IMR-90 (cell line): ENCODE data around the gene TMPRSS6. TPM values are rescaled to one million over a fixed set of nuclear protein-coding genes. Genes with fewer than 3 reads are reported as not detected.

Source experiments
- ATAC-seq: fragments of 200-7000 bp; cut with Tn5 transposase; 2 replicates; pipeline ENCODE4 v1.9.1; 2020; ENCODE audit warnings: low read depth, mild to moderate bottlenecking, moderate library complexity
- BruUV-seq: library from RNA; stranded (reverse); fragments of 400-500 nt; replicated peaks from 2 replicates; lab custom pipeline; 2021; lab: Mats Ljungman, UMichigan
- CTCF ChIA-PET: fragments of 300-600 bp; formaldehyde crosslinking; extraction: SDS; loops from one replicate; lab custom pipeline; 2021; ENCODE audit warnings: antibody characterized with exemption; lab: Yijun Ruan, JAX
- POLR2A ChIA-PET: fragments of 300-600 bp; sonication (Branson Sonifier 250); formaldehyde crosslinking; loops from one replicate; lab custom pipeline; 2022; ENCODE audit warnings: antibody characterized with exemption; ENCODE audit not compliant: unreplicated experiment; lab: Charles Lee
- DNase-seq: peaks from one replicate; pipeline ENCODE4 v3.0.0; 2013
- H2AFZ ChIP-seq: replicated peaks from 2 replicates; pipeline ENCODE3; 2013; ENCODE audit warnings: low read length, mild to moderate bottlenecking; ENCODE audit not compliant: poor library complexity
- H2AK5ac ChIP-seq: 2 replicates; pipeline ENCODE4 v1.6.1; 2013; ENCODE audit warnings: low read depth, low read length, inconsistent platforms
- H2AK9ac ChIP-seq: replicated peaks from 2 replicates; pipeline ENCODE3; 2013; ENCODE audit warnings: mild to moderate bottlenecking, low read depth, low read length, moderate library complexity; ENCODE audit not compliant: poor library complexity
- H2BK120ac ChIP-seq: 2 replicates; pipeline ENCODE4 v1.6.1; 2013; ENCODE audit warnings: low read depth, low read length, inconsistent platforms
- H2BK15ac ChIP-seq: 3 replicates; pipeline ENCODE4 v1.6.1; 2013; ENCODE audit warnings: low read depth, low read length, inconsistent platforms
- H2BK20ac ChIP-seq: 2 replicates; pipeline ENCODE4 v1.6.1; 2013; ENCODE audit warnings: low read depth, mild to moderate bottlenecking, inconsistent platforms, low read length, moderate library complexity
- H2BK5ac ChIP-seq: 2 replicates; pipeline ENCODE4 v1.6.1; 2013; ENCODE audit warnings: mild to moderate bottlenecking, low read depth, low read length, inconsistent platforms; ENCODE audit not compliant: poor library complexity, severe bottlenecking
- H3K14ac ChIP-seq: replicated peaks from 2 replicates; pipeline ENCODE4 v1.6.1; 2013; ENCODE audit warnings: low read depth, low read length, inconsistent platforms
- H3K18ac ChIP-seq: 2 replicates; pipeline ENCODE4 v1.6.1; 2013; ENCODE audit warnings: low read depth, low read length, control low read depth
- H3K23ac ChIP-seq: 2 replicates; pipeline ENCODE4 v1.6.1; 2013; ENCODE audit warnings: low read depth, low read length, inconsistent platforms
- H3K27ac ChIP-seq: 2 replicates; pipeline ENCODE4 v1.5.1; 2013; ENCODE audit warnings: mild to moderate bottlenecking, control low read depth, low read length; ENCODE audit not compliant: insufficient read depth
- H3K27me3 ChIP-seq: 2 replicates; pipeline ENCODE4 v1.6.1; 2013; ENCODE audit warnings: low read length; ENCODE audit not compliant: control insufficient read depth, insufficient read depth
- H3K36me3 ChIP-seq: 2 replicates; pipeline ENCODE4 v1.6.1; 2013; ENCODE audit warnings: low read length, mixed read lengths; ENCODE audit not compliant: control insufficient read depth, insufficient read depth
- H3K4ac ChIP-seq: 2 replicates; pipeline ENCODE4 v1.6.1; 2013; ENCODE audit warnings: low read depth, low read length, inconsistent platforms
- H3K4me1 ChIP-seq: 2 replicates; pipeline ENCODE4 v1.6.1; 2013; ENCODE audit warnings: low read length, mixed read lengths; ENCODE audit not compliant: control insufficient read depth, insufficient read depth
- H3K4me2 ChIP-seq: 2 replicates; pipeline ENCODE4 v1.6.1; 2013; ENCODE audit warnings: low read depth, mild to moderate bottlenecking, control low read depth, low read length, moderate library complexity
- H3K4me3 ChIP-seq: 2 replicates; pipeline ENCODE4 v1.5.1; 2013; ENCODE audit warnings: low read depth, mild to moderate bottlenecking, control low read depth, low read length, moderate library complexity; ENCODE audit not compliant: insufficient read depth
- H3K56ac ChIP-seq: 2 replicates; pipeline ENCODE4 v1.6.1; 2013; ENCODE audit warnings: low read length, inconsistent platforms; ENCODE audit not compliant: insufficient read depth; ENCODE audit errors: extremely low read depth
- H3K79me1 ChIP-seq, 2 experiments: 2 replicates each; pipeline ENCODE4 v1.6.1; 2013; ENCODE audit warnings: low read length in 2 of 2, inconsistent platforms in 1 of 2, low read depth in 1 of 2
- H3K9ac ChIP-seq: 2 replicates; pipeline ENCODE4 v1.6.1; 2013; ENCODE audit warnings: low read depth, low read length, control low read depth
- H3K9me1 ChIP-seq: 2 replicates; pipeline ENCODE4 v1.6.1; 2013; ENCODE audit warnings: low read length, inconsistent platforms; ENCODE audit not compliant: insufficient read depth
- H3K9me3 ChIP-seq: 2 replicates; pipeline ENCODE4 v1.6.1; 2013; ENCODE audit warnings: low read length; ENCODE audit not compliant: control insufficient read depth, insufficient read depth
- H4K20me1 ChIP-seq: 2 replicates; pipeline ENCODE4 v1.6.1; 2013; ENCODE audit warnings: low read length, inconsistent platforms; ENCODE audit not compliant: insufficient read depth
- H4K5ac ChIP-seq: 2 replicates; pipeline ENCODE4 v1.6.1; 2013; ENCODE audit warnings: mild to moderate bottlenecking, low read depth, low read length, control low read depth
- H4K8ac ChIP-seq, 2 experiments: 2 replicates each; pipeline ENCODE4 v1.6.1; 2013; ENCODE audit warnings: low read depth in 2 of 2, low read length in 2 of 2, control low read depth in 1 of 2, inconsistent platforms in 1 of 2
- H4K91ac ChIP-seq: 2 replicates; pipeline ENCODE4 v1.6.1; 2013; ENCODE audit warnings: low read depth, low read length, inconsistent platforms; ENCODE audit not compliant: insufficient read depth
- BHLHE40 ChIP-seq: fragments of 150-350 bp; IDR thresholded peaks from 2 replicates; pipeline ENCODE4 v1.6.1; 2016; ENCODE audit warnings: mild to moderate bottlenecking, low read depth, low read length
- CEBPB ChIP-seq: IDR thresholded peaks from 2 replicates; pipeline ENCODE4 v1.6.1; 2012; ENCODE audit warnings: low read depth, low read length, improper control_type of control experiment
- CHD1 ChIP-seq: IDR thresholded peaks from 2 replicates; pipeline ENCODE4 v1.6.1; 2012; ENCODE audit warnings: low read depth, low read length, improper control_type of control experiment
- FOS ChIP-seq: fragments of 150-350 bp; IDR thresholded peaks from 2 replicates; pipeline ENCODE4 v1.6.1; 2016; ENCODE audit warnings: low read depth, low read length
- MAFK ChIP-seq: IDR thresholded peaks from 2 replicates; pipeline ENCODE4 v1.6.1; 2012; ENCODE audit warnings: low read depth, low read length, improper control_type of control experiment
- MAZ ChIP-seq: IDR thresholded peaks from 2 replicates; pipeline ENCODE4 v1.6.1; 2012; ENCODE audit warnings: low read depth, mild to moderate bottlenecking, low read length, improper control_type of control experiment, moderate library complexity, borderline replicate concordance
- MXI1 ChIP-seq: IDR thresholded peaks from 2 replicates; pipeline ENCODE4 v1.6.1; 2012; ENCODE audit warnings: low read depth, mild to moderate bottlenecking, low read length, moderate library complexity, borderline replicate concordance
- NFE2L2 ChIP-seq: fragments of 150-350 bp; IDR thresholded peaks from 2 replicates; pipeline ENCODE4 v1.6.1; 2016; ENCODE audit warnings: low read depth, mild to moderate bottlenecking, low read length
- POLR2A ChIP-seq: IDR thresholded peaks from 2 replicates; pipeline ENCODE4 v1.6.1; 2012; ENCODE audit warnings: mild to moderate bottlenecking, low read depth, low read length
- RAD21 ChIP-seq: IDR thresholded peaks from 2 replicates; pipeline ENCODE4 v1.6.1; 2012; ENCODE audit warnings: low read length, improper control_type of control experiment
- RCOR1 ChIP-seq: IDR thresholded peaks from 2 replicates; pipeline ENCODE4 v1.6.1; 2012; ENCODE audit warnings: mild to moderate bottlenecking, low read length, improper control_type of control experiment; ENCODE audit not compliant: insufficient replicate concordance
- RFX5 ChIP-seq: IDR thresholded peaks from 2 replicates; pipeline ENCODE4 v1.8.0; 2012; ENCODE audit warnings: low read depth, mild to moderate bottlenecking, low read length, moderate library complexity
- SMC3 ChIP-seq: fragments of 150-350 bp; IDR thresholded peaks from 2 replicates; pipeline ENCODE4 v1.6.1; 2016; ENCODE audit warnings: low read depth, mild to moderate bottlenecking, antibody characterized with exemption, low read length, moderate library complexity
- WGBS, 2 experiments: methylation state at CpG; one replicate each; pipeline versions ENCODE4 v1.1.5 to v1.1.7; 2013; ENCODE audit warnings: missing lambda C conversion rate in 2 of 2; ENCODE audit not compliant: insufficient read length in 1 of 2; ENCODE audit errors: extremely low coverage in 2 of 2; 5-methylcytosine and 5-hydroxymethylcytosine counted together
- dilution Hi-C: fragments of 300-500 bp; cut with HindIII; formaldehyde crosslinking; loops from one replicate; pipeline ENCODE4 v1.14.3; 2018; ENCODE audit warnings: low sequenced_read_pairs; ENCODE audit not compliant: unreplicated experiment
- in situ Hi-C: fragments of 300-500 bp; cut with MboI; formaldehyde crosslinking; loops from 3 replicates; pipeline ENCODE4 v1.14.3; 2019; ENCODE audit warnings: low sequenced_read_pairs, inconsistent platforms, mixed read lengths
- intact Hi-C: fragments of 100-400 bp; cut with micrococcal nuclease; formaldehyde crosslinking; loops from 2 replicates; pipeline ENCODE4 v1.10.0; 2022
- polyA plus RNA-seq, 3 experiments: library from polyadenylated mRNA; depleted of rRNA; stranded (reverse); fragments of >200 nt; gene quantifications; 2 replicates each; pipeline ENCODE4 v1.2.3, GENCODE V29; 2012; ENCODE audit warnings: low replicate concordance in 1 of 3
- total RNA-seq: library from RNA; depleted of rRNA; stranded (reverse); fragments of >200 nt; gene quantifications from 2 replicates; pipeline ENCODE4 v1.2.3, GENCODE V29; 2012
- TF ChIP-seq, protein P1 (sequence below): conservative IDR thresholded peaks from 2 replicates; pipeline ENCODE4 v1.5.1; 2012; ENCODE audit warnings: mild to moderate bottlenecking, low read depth, low read length, improper control_type of control experiment
- TF ChIP-seq, protein P2 (sequence below): fragments of 150-350 bp; IDR thresholded peaks from 2 replicates; pipeline ENCODE4 v1.6.1; 2017; ENCODE audit warnings: mild to moderate bottlenecking, antibody characterized with exemption, low read length, low read depth
- TF ChIP-seq, protein P3 (sequence below): fragments of 150-350 bp; IDR thresholded peaks from 2 replicates; pipeline ENCODE4 v1.6.1; 2016; ENCODE audit warnings: low read depth, mild to moderate bottlenecking, low read length, moderate library complexity, borderline replicate concordance

Gene TMPRSS6
- total and polyA plus RNA-seq, 2 of the 4 experiments (the other 2 are of a cell fraction): not detected

DNA sequence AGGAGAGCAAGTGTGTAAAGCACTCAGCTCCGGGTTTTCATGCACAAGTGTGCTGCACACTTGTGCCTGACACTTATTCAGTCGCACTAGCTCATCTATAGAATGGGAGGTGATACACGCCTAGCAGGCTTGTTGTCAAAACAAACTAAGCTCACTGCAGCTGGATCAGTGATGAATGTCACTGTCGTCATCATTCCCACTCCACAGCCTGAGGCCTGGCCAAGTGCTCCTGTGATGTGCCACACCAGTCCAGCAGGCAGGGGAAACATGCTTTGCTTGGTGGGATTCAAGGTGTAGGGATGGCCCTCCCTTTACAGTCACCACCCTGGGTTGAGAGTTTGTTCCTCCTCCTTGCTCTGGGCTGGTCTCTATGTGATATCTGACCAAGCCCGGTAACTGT lies 83.2 kb downstream of the TMPRSS6 start:
- H3K79me1 ChIP-seq: peaks cover 0 to 37% of the 10 kb centered on the region in 2 experiments; a peak in 3 of 4 replicates
- no peak overlapping the region for H2AFZ ChIP-seq
- dilution Hi-C loops (no loop called here), in situ Hi-C loops (no loop called here), intact Hi-C loops (no loop called here)
- DNase-seq: no peak
- peaks cover 10% of the 10 kb centered on the region; the same call in 1 of the 2 replicates for H3K9me1 ChIP-seq
- H2BK15ac ChIP-seq: no peak overlapping the region
- H3K27me3 ChIP-seq: no peaks in the 10 kb centered on the region
- no peak overlapping the region for H4K5ac ChIP-seq
- TF ChIP-seq MAZ: no peak
- TF ChIP-seq POLR2A: no peak
- TF ChIP-seq RCOR1: no peak
- TF ChIP-seq, protein P1, sequence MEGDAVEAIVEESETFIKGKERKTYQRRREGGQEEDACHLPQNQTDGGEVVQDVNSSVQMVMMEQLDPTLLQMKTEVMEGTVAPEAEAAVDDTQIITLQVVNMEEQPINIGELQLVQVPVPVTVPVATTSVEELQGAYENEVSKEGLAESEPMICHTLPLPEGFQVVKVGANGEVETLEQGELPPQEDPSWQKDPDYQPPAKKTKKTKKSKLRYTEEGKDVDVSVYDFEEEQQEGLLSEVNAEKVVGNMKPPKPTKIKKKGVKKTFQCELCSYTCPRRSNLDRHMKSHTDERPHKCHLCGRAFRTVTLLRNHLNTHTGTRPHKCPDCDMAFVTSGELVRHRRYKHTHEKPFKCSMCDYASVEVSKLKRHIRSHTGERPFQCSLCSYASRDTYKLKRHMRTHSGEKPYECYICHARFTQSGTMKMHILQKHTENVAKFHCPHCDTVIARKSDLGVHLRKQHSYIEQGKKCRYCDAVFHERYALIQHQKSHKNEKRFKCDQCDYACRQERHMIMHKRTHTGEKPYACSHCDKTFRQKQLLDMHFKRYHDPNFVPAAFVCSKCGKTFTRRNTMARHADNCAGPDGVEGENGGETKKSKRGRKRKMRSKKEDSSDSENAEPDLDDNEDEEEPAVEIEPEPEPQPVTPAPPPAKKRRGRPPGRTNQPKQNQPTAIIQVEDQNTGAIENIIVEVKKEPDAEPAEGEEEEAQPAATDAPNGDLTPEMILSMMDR: no peak
- TF ChIP-seq, protein P2, sequence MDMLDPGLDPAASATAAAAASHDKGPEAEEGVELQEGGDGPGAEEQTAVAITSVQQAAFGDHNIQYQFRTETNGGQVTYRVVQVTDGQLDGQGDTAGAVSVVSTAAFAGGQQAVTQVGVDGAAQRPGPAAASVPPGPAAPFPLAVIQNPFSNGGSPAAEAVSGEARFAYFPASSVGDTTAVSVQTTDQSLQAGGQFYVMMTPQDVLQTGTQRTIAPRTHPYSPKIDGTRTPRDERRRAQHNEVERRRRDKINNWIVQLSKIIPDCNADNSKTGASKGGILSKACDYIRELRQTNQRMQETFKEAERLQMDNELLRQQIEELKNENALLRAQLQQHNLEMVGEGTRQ: no peak
- TF ChIP-seq SMC3: no peak
- no peak for TF ChIP-seq NFE2L2
- no peak for TF ChIP-seq RFX5
- TF ChIP-seq MXI1: no peak
- no peak for TF ChIP-seq RAD21
- no peak for TF ChIP-seq MAFK
- no peak for TF ChIP-seq CHD1
- no peak for TF ChIP-seq BHLHE40
- TF ChIP-seq CEBPB: no peak
- TF ChIP-seq FOS: no peak
- TF ChIP-seq, protein P3, sequence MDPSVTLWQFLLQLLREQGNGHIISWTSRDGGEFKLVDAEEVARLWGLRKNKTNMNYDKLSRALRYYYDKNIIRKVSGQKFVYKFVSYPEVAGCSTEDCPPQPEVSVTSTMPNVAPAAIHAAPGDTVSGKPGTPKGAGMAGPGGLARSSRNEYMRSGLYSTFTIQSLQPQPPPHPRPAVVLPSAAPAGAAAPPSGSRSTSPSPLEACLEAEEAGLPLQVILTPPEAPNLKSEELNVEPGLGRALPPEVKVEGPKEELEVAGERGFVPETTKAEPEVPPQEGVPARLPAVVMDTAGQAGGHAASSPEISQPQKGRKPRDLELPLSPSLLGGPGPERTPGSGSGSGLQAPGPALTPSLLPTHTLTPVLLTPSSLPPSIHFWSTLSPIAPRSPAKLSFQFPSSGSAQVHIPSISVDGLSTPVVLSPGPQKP: no peak
- no peaks in the 10 kb centered on the region for H3K4me1 ChIP-seq
- H3K4ac ChIP-seq: no peak overlapping the region
- no peak overlapping the region for H2BK5ac ChIP-seq
- no peak overlapping the region for H3K23ac ChIP-seq
- peaks cover 24% of the 10 kb centered on the region for H4K20me1 ChIP-seq
- no peak overlapping the region for H4K8ac ChIP-seq
- no peak overlapping the region for H2BK20ac ChIP-seq
- peak overlapping the region; percentile 10 for H2AK9ac ChIP-seq
- no peaks in the 10 kb centered on the region for H3K9me3 ChIP-seq
- no peak overlapping the region for H3K4me3 ChIP-seq
- 83% methylated on average over 1 of the region's 5 CpGs; no CpG with 5 or more reads in 1 of the 2 experiments for WGBS, 2 experiments
- no peak overlapping the region for H2BK120ac ChIP-seq
- no peak overlapping the region for H3K4me2 ChIP-seq
- no peak overlapping the region for H3K27ac ChIP-seq
- no peak overlapping the region for H2AK5ac ChIP-seq
- H3K9ac ChIP-seq: no peak overlapping the region
- no peak overlapping the region for H3K18ac ChIP-seq
- no peak for ATAC-seq
- no peak overlapping the region for H4K91ac ChIP-seq
- ChIA-PET CTCF (interaction anchor here (0.9 to 1.2 kb wide), 2 partner anchors 17 to 20 kb away, joined by 3 read pairs; no protein-coding TSS in a partner anchor), POLR2A (no interaction called here)
- peaks cover 44% of the 10 kb centered on the region for H3K36me3 ChIP-seq
- H3K56ac ChIP-seq: no peak overlapping the region
- no peak overlapping the region for H3K14ac ChIP-seq
- no TSS peak for BruUV-seq
